Measurements from ENCODE around the gene MYO5B.
A peak's percentile ranks its signal among the peaks of the same experiment; 100 is the strongest.
"Not testable (repeated sequence)": the region's sequence is repeated elsewhere in the genome, so short reads cannot be mapped to it uniquely, and the experiment has no call there.

The MYO5B gene

DNA sequence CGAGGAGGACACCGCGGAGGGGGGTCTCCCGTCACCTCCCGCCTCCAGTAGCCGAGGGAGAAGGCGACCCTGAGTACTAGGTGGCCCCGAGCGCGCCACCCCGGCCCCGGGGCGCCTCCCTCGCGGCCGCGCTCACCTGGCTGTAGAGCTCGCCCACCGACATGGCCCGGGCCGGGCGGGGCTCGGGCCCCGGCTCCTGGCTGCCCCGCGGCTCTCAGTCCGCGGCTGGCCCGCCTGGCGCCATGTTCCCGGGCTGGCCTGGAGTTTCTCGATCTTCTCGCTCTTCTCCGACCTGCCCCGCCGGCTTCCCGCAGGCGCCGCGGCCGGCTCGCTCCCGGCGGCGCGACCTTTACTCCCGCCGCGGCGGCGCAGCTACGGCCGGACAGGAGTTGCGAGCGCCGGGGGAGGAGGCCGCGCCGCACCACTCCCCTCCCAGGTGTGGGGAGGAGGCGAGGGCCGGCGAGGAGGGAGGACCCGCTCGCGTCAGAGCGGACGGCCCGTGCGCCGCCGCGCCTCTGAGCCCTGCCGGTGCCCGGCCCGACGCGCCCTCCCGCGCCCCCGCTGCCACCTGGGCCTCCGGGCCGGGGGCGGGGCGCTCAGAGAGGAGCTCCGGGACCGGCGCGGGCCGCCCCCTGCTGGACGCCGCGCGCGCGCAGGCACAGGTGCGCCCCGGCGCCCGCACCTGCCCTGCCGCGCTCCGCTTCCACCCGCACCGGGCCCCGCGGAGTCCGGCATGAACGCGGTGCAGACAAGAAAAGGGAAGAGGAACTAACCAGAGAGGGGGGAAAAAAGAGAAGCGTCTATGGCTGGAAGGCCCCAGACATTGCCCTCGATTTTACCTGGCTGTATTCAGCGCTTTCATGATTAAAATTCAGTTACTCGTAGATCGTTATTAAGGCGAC, at the start of gene MYO5B:
Gene MYO5B (minus strand): TSS at position 517 of the 902 bp plus-strand sequence. CDS start 354 bp downstream, at position 163.
- peak; percentile 41 for DNase-seq

DNA sequence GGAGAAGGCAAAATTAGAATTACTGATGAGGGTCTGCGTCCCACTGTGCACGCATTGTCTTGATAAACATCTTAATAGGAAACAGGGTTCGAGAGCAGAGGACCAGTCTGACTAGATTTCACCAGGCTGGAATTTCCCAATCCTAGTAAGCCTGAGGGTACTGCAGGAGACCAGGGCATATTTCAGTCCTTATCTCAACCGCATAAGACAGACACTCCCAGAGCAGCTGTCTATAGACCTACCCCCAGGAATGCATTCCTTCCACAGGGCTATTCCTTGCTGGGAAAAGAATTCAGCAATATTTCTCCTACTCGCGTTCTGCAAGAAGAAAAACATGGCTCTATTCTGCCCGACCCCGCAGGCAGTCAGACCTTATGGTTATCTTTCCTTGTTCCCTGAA, 46.8 kb upstream of the MYO5B start:
- DNase-seq: not testable (repeated sequence)

- no peak for DNase-seq
Measured at GRCh38 chr18:50240080-50240563, 45.2 kb upstream of the MYO5B start.

DNA sequence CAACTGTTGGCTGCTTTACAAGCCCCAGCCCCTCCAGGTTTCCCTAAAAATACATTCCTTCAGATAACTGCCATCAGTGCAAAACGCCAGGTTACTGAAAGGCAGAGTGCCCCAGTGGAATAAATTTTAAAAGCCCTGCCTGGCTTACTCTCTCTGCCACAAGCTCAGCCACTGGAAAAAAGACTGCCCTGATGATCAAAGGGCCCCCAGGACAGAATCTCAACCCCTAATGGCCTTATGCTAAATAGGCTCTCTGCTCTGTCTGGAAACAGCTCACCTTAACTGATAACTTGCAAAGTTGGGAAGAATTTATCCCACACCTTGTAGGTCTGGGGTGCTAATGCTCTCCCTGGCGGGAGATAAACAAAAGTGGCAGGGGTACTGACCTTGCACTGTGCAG, 37.5 kb upstream of the MYO5B start:
- DNase-seq: no peak

DNA sequence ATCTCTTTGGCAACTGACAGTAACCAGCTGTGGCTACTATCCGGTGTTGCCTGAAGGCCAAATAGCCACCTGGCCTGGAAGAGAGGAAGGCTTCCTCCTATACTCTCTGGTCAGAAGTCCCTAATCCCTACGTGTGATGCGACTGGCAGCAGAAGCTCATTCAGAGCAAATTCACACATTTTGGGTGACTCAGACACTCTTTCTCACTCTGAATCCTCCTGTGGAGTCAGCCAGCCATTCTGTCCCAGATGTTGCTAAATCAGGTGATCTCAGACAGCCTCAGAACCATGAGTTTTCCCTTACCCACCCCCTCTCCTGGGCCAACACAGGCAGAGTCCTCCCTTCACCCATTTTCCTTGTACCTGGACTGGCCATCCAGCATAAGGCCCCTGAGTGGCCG, 36.7 kb upstream of the MYO5B start:
- DNase-seq: no peak

DNA sequence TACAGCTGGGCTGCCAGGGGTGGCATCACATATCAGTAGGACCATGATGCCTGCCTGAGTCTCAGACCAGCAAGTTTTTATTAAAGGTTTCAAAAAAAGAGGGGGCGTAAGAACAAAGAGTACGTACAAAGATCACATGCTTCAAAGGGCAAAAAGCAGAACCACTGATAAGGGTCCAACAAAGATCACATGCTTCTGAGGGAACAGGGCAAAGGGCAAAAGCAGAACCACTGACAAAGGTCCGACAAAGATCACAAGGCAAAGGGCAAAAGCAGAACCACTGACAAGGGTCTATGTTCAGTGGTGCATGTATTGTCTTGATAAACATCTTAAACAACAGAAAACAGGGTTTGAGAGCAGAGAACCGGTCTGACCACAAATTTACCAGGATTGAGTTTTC, 25.3 kb upstream of the MYO5B start:
- DNase-seq: not testable (repeated sequence)

- no peak for DNase-seq
Measured at GRCh38 chr18:50218432-50219197, 23.7 kb upstream of the MYO5B start.

DNA sequence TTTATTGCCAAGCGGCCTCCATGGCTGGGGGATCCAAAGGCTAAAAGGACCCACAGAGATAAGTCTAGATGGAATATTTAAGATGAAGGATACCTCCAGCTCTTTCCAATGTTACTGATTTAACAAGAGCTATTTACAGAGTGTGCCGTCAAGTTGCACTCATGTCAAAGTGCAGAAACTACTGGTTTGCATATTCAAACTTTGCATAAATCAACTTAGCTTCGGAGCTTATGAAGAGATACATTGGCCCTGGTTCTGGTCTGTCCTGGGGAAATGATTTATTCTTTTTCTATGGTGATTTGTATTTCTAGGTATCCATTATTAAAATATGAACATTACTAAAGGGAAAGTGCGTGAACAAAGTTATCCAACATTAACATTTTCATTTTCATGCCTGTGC, 14.4 kb upstream of the MYO5B start:
- DNase-seq: no peak

DNA sequence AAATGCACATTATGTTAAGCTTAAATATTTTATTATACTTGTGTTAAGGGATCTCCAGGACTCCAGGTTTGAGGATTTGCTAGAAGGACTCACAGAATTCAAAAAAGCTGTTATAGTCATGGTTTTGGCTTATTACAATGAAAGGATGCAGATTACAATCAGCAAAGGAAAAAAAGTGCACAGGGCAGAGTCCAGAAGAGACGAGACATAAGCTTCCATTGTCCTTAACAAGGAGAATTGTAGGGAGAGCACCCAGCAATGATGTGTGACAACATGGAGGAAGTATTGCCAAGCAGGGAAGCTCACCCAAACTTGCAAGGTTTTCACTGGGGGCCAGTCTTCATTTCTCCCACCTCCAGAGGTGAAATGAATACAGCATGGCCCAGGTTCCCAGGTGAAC, 12.8 kb upstream of the MYO5B start:
- no peak for DNase-seq

DNA sequence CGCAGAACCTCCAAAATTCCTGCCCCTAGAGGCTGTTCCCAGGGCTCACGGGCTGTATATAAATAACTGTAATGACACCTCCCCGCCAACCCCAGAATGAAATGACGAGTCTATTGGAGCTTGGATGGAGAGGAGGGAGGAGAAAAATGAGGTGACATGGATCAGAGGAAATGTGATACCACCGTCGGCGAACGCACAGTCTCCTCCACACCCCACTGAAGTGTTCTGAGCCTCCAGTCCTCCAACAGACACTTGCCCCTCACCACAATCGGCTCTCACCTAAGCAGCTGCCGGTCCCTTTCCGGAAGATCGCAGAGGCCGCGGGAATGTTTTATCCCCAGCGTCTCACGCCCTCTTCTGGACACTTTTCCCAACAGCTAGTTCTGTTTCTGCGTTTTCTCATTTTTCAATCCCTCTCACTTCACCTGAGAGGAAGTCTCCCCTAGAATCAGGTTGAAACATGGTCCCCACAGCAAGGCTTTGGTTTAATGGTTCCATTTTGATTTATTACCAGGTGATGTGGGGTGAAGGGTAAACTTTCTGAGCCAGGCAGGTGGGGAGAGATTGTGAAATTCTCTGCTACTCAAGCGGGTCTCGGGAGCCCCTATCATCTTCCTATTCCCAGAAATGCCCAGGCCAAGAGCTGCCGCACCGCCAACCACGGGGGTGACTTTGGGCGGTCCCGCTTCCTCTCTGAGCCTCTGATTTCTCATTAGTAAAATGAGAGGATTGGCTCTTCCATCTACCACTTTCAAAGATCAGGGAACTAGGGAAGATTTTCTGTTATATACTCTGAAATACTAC, 9.1 kb upstream of the MYO5B start:
- peak; percentile 52 for DNase-seq

DNA sequence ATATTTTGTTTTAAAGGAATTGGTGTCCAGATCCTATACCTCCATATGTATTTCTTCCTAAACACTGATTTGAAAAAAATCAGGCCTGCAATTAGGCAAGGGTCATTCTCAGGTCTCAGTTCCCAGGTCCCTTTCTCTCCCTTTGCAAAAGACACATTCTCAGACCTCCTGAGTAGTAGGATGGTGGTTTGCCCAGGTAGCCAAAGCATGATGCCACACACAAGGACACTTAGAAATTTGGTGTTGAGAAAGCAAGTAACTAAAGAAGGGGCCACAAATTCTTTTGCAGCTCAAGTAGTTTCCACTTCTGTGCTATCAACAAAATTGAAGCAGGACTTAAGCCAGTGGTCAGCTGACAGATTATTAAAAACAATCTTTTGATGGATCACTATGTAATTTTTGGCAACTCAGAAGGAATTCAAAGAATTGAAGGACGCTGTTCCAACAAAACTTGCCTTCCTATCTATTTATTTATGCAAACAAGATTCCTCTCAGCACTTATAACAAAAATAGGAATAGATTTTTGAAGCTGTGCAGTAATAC, 6.6 kb upstream of the MYO5B start:
- DNase-seq: no peak

- no peak for DNase-seq
Measured at GRCh38 chr18:50199921-50200320, 5.0 kb upstream of the MYO5B start.

DNA sequence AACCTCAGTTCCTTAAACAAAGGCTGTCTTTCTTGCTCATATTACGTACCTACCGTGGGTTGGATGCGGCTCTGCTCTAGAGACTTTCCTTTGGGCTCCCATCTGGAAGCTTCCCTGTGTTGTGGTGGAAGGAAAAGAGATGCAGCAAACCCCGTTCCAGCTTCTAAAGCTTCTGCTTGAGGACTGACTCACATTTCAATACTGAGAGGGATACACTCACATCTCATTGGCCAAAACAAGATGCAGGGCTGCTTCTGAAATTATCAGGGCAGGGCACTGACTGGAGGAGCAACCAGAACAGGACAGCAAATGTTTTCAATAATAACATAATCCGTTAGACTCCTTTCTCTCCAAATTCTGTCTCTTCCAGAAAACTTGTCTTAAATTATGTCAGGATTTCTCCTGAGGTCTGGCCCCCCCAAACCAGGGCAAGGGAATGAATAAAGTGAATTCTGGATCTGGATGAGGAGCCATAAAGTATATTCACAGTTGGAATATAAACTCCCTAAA, 4.5 kb upstream of the MYO5B start:
- DNase-seq: no peak

- no peak for DNase-seq
Measured at GRCh38 chr18:50196261-50196660, 1.3 kb upstream of the MYO5B start.

GRCh38 chr18:50195689-50196088, 742 bp upstream of the MYO5B start:
- DNase-seq: no peak

GRCh38 chr18:50193796-50194630, 934 bp downstream of the MYO5B start:
- DNase-seq: no peak

DNA sequence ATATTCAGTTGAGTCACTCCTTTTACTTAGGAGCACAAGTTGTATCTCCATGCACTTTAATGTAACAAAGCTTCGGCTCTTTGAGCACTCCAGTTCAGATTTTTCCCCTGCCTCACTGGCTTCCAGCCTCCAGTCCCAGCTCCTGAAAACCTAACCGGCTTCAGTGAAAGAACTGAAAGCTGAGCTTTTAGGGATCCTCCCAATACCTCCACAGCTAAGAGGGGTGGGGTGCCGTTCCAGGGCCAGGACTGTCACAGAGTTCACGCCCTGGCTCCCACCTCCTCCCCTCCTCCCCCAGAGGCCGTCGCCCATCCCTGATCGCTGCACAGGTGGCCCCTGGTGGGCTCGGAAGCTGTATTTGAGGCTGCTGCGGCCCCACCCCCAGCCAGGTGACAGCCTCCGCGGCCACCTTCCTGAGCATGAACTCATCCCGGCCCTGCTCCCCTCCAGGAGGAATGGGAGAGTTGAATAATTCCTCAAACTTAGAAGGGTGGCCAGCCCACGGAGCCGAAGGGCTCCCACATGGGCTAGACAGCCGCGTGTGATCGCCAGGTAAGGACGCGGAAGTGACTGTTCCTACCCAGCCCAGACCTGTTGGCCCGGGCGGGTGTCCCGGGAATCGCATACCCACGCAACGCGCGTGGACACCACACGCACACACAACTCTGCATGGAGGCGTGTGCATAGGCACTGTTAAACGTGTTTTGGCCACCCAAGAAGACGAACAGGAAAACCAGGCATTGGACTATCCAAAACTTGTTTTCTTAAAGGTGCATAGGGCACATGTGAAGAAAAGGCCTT, 1.8 kb downstream of the MYO5B start:
- no peak for DNase-seq

GRCh38 chr18:50190926-50191325, 4.0 kb downstream of the MYO5B start:
- no peak for DNase-seq

- DNase-seq: no peak
Measured at GRCh38 chr18:50190236-50190635, 4.7 kb downstream of the MYO5B start.

DNA sequence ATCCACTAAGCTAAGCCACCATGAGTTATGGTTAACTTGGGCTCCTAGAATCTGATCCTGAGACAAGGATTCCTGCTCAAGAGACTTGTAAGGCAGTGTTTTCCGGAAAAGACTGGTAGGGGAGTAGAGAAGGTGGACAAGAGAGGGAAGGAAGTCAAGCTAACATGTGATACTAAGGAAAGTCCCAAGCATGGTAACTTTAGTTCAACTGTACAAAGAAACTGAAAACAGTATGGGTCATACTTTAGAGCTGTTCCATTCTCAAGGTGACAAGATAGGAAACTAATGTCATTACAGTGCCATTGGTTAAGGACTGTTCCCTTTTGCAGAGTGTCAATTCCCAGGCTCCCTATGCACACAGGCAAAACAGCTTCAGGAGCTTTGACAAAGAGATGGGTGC, 5.8 kb downstream of the MYO5B start:
- no peak for DNase-seq

GRCh38 chr18:50188652-50189051, 6.3 kb downstream of the MYO5B start:
- DNase-seq: no peak
